Effector CD4-positive, alpha-beta T cell (primary cell): ENCODE data around the gene CCDC178.
"Not testable (repeated sequence)": the region's sequence is repeated elsewhere in the genome, so short reads cannot be mapped to it uniquely, and the experiment has no call there.

Experiments
- DNase-seq: peaks from one replicate; pipeline ENCODE4 v3.0.0-alpha.2; 2020

The CCDC178 gene

DNA sequence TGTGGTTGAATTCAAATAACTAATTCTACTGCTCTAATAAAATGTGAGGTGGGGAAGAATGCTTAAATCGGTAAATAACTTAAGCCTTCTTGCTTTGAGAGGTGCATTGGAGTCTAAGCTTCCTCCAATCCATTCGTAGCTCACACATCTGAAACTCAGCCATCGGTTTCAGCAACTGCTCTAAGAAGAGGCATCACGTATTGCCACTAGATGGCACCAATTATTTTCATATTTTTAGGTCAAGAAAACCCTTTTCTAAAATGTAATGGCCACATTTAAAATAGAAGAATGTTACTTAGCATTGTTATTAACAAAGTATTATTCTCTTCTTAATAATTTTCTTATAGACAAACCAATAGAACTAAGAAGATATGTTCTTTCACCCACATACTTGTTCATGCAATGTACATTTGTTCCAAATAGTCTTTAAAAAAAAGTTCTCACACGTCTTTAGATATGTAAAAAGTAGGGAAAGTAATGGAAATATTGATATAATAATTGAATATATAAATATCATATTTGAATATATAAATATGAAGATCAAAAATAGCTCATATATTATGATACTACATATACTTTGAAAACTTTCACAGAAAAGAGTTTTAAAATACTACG lies 229.8 kb downstream of the CCDC178 start:
- DNase-seq: no peak

GRCh38 chr18:33205777-33206176 lies 234.7 kb downstream of the CCDC178 start:
- no peak for DNase-seq

DNA sequence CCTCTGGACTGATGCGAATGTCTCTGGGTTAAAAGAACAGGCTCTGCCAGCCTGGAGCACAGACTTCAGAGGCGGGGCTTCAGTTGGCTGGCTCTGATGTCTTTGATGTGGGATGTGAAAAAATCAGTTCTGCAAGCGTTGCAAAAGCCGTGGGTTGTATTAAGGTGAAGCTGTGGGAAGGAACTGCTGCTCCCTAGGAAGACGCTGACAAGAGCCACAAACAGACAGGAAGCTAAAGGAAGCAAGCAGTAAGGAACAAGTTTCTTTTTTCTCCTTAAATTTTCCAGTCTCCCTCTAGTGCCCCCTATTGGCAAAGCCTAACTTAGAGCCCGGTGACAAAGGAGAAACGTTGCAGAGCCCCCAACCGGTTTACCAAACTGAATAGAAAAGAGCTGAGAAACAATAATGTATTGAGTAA lies 239.0 kb downstream of the CCDC178 start:
- DNase-seq: no peak

- DNase-seq: no peak
Measured at GRCh38 chr18:33195795-33196194, 244.7 kb downstream of the CCDC178 start.

GRCh38 chr18:33194793-33195192 lies 245.7 kb downstream of the CCDC178 start:
- no peak for DNase-seq

- DNase-seq: no peak
Measured at GRCh38 chr18:33184958-33185357, 255.6 kb downstream of the CCDC178 start.

- no peak for DNase-seq
Measured at GRCh38 chr18:33184175-33184574, 256.3 kb downstream of the CCDC178 start.

DNA sequence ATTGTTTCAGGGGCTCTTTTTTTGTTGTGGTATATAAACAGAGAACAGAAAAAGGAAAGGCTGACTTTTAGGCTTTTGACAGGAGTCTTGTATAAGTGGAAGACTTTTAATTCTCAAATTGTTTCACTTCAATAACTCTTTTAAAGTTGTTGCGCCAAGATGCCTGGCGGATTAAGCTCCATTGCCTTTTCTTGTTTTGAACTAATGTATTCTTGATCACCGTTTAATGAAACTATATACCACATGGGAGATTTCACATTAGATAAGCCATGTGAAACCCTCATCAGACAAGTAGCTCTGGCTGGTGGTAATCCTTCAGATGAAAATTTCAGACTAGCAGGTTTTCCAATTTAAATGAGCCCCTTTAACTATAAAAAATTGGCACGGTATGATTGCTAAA lies 257.4 kb downstream of the CCDC178 start:
- DNase-seq: no peak

- no peak for DNase-seq
Measured at GRCh38 chr18:33181016-33181415, 259.5 kb downstream of the CCDC178 start.

DNA sequence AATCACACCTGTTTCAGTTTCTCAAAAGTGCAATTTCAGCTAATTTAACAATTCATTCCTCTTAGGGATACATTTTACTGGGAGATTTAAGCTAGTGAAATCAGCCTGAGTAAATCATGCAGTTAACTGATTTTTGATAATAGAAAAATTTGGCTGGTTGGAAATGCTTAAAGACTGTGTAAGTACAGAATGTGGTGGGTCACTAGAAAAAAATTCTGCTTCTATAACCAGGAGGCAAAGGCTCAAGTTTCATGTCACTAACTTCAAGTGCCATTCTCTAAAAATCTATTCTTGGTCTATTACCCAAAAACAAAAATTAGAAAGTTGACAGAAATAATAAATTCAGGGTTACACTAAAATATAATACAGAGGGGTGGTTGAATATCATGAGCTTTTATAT lies 271.3 kb downstream of the CCDC178 start:
- DNase-seq: no peak

GRCh38 chr18:33164121-33164520 lies 276.4 kb downstream of the CCDC178 start:
- not testable (repeated sequence) for DNase-seq

GRCh38 chr18:33161131-33161530 lies 279.4 kb downstream of the CCDC178 start:
- DNase-seq: no peak

- no peak for DNase-seq
Measured at GRCh38 chr18:33159151-33159550, 281.4 kb downstream of the CCDC178 start.

DNA sequence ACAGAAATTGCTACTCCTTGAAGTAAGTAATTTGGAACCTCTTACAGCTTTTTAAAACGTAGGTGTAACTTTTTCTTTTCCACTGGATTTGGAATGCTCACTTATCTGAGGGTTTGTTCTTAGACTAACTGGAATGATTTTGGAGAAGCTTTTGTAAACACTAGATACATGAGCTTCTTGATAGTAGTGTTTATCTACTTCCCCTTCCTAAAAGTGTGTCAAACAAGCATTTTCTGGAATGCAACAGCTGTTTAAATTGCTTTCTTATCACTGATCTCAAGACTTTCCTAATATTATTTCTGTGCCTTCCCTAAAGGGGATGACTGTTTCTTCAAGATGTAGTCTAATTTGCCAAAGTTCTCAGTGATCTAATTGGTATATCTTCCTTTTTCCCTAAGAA lies 282.6 kb downstream of the CCDC178 start:
- no peak for DNase-seq

GRCh38 chr18:33156906-33157470 lies 283.5 kb downstream of the CCDC178 start:
- no peak for DNase-seq

DNA sequence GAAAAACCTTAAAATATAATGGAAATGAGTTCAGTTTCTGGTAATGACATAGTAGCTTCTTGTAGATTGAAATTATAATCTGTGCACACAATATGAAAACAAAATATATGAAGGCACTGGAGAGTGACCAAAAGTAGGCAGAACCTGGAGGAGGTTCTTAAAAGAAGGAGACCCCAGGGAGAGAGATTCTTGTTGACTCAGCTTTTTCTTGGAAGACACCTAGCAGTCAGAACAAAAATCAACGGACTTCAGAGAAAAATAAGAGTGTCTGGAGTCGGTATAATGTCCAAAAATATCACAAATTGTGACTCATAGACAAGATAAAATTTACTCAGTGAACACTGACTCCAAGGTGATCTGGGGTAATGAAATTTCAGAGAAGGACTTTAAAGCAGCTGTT lies 286.5 kb downstream of the CCDC178 start:
- no peak for DNase-seq

DNA sequence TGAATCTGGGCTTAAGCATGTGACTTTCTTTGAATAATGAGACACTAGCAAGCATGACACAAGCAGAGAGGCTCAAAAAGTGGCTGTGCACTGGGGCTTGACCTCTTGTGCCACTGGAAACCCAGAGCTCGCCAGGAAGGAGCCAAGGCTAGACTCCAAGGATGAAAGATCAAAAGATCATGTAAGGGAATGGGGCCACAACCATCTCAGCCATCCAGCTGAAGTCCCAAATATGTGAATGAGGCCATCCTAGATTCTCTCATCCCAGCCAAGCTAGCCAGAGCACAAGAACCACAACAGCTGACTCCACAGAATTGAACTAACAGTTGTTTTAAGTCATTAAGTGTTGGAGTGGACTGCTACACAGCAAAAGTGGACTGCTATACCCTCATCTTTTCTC lies 288.1 kb downstream of the CCDC178 start:
- no peak for DNase-seq

- not testable (repeated sequence) for DNase-seq
Measured at GRCh38 chr18:33147811-33148210, 292.7 kb downstream of the CCDC178 start.

- no peak for DNase-seq
Measured at GRCh38 chr18:33146014-33146413, 294.5 kb downstream of the CCDC178 start.

GRCh38 chr18:33135951-33136660 lies 304.4 kb downstream of the CCDC178 start:
- DNase-seq: no peak

DNA sequence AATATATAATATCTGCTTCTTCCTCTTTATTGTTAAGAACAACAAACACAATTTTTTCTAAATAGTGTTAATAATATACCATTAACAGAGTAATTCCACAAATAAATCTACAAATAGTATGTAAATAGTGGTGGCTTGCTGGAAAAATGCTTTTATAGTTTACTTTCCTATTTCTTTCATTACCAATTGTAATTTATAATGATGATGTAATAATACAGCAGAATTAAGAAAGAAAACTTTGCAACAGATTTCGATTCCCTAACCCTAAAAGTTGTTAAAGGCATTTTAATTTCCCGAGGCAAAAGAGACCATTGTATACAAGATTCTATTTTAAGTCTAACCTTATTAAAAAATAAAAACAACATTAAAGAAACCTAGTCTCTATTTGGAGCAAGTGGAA lies 307.9 kb downstream of the CCDC178 start:
- no peak for DNase-seq

GRCh38 chr18:33128581-33128980 lies 311.9 kb downstream of the CCDC178 start:
- DNase-seq: no peak

DNA sequence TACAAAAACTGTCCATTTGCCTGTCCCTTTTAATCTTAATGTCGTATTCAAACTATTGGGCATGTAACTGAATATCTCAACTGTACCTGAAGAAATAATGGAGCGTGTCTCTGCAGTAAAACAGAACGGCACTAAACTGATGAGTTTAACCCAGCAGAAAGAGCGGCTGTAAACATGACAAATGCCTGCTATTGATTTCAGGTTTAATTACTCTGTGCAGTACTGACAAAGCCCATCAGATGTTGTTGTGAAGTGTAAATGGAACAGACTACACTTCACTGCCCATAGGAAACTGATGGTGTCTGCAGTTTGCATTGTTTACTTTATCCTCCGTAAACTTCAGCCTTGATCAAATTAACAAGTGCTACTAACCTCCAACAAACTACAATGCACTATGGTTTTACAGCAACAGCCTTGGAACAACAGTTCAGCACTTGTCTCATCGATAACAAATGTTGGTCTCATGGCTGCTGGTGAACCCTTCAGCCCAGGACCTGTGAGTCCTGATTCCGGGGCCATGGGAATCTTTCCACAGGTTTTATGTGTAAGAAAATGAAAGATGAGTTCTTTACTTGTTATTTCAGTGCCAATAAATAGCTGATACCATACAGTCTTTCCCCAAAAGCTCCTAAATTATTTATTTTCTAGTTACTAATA lies 316.5 kb downstream of the CCDC178 start:
- no peak for DNase-seq

DNA sequence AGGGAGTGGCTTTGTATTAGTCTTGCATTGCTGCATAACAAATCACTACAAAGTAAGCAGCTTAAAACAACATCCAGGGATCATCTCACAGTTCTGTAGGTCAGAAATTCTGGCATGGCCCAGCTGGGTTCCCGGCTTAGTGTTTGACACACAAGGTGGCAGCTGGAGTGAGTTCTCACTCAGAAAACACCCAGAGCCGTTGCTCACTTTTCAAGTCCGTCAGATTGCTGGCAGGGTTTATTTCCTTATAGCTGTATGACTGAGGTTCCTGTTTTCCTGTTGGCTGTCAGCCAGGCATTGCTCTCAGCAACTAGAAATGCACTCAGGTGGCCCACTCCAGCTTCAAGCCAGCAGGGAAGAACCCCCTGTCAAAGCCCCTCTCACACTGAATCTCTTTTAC lies 324.1 kb downstream of the CCDC178 start:
- no peak for DNase-seq
